NCI-H2081 (cell line): ENCODE data around the gene NLGN4Y.

Experiments used
- DNase-seq, 2 experiments: peaks; one replicate each; lab custom pipeline; 2025; lab: John Stamatoyannopoulos, UW

NLGN4Y gene

DNA sequence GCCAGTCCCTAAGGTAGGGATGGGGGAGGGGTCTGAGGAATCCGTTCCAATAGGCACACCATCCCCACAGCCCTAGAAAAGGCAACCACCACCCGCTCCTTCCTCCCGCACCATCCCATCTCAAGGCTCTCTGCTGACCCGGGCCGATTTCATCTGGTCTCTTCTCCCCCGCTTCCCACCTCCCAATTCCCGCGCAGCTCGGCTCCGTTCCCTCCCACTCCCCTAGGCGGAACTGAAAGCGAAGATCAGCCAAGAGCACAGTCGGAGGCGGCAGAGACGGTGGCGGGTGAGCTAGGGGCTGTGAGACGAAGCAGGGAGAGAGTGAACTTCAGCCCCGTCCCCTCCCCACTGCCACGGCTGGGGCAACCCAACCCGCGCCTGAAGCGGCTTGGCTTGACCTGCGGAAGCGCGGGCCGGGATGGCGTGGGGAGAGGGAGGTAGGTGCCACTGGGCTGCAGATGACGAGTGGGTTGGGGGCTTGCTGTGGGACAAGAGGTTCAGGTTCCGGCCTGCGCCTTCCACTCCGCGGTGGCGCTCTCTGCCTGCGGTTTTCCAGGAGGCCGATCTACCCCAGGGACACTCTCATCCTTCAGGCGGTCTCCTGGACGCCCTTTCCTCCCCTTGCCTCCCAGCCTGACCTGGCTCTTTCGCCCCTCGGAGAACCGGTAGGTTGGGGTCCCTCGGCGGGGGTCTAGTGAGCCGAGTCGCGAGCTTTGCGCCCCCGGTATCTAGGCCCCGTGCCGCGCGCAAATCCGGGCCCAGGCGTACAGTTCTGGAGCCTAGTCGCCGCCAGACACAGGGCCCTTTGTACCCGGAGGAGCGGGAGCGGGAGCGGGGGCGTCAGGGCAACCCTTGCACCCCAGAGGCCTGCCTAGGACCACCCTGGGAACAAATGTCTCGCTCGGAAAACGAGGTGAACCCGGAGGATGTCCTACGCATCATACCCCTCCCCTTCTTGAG is at the start of gene NLGN4Y:
TSS of gene NLGN4Y (plus strand) at position 258 of the 960 bp plus-strand sequence. CDS start 97,591 bp downstream, outside the sequence.
- DNase-seq: no peak

GRCh38 chrY:14485935-14486334 is 38.4 kb upstream of the NLGN4Y start:
- DNase-seq: no peak

- DNase-seq: no peak
Observed at GRCh38 chrY:14490226-14490625, 34.1 kb upstream of the NLGN4Y start.

GRCh38 chrY:14498071-14498470 is 26.3 kb upstream of the NLGN4Y start:
- DNase-seq: no peak

DNA sequence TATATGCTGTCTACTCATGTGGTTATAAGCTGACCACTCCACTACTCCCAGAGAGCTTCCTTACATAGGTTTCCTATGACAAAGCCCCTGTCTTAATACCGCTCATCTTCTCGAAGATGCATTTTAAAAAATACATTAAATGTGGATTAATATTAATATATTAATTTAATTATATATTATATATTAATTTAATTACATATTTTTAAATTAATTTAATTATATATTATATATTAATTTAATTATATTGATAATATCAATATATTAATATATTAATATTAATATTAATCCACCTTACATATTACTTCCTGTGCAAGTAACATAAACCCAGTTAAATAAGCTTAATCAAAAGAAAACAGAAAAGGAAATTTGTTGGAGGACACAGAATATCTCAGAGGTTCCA is 19.7 kb upstream of the NLGN4Y start:
- DNase-seq: no peak

DNA sequence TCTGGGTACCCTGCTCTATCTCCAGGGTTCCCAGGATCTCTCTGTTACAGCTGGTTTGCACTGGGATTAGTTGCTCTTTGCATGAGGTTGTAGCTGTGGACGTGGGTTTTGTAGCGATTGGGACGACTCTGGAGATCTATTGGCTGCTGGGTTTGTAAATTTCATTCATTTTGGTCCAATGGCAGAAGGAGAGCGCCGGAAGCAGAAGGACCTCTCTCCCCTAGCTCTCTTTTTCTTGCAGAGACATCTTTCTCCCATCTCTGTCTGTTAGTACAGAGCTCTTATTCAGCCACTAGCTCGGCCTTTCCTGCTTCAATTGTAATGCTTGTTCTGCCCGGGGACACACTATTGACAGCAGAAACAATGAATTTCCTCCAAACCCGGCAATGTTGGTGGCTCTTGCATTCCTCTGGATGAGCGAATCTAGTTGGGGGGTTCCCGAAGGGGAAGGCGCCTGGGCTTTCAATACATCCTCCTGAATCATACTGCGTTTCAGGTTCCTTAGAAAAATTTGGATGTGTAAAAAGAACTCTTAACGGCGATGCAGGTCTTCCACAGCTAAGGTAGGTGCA is 1.9 kb upstream of the NLGN4Y start:
- DNase-seq: no peak

GRCh38 chrY:14523491-14524271 is 648 bp upstream of the NLGN4Y start:
- DNase-seq: no peak

- no peak for DNase-seq
Observed at GRCh38 chrY:14525315-14525714, 986 bp downstream of the NLGN4Y start.

GRCh38 chrY:14528361-14528760 is 4.0 kb downstream of the NLGN4Y start:
- no peak for DNase-seq

GRCh38 chrY:14536703-14537102 is 12.4 kb downstream of the NLGN4Y start:
- DNase-seq: no peak

- DNase-seq: no peak
Observed at GRCh38 chrY:14543506-14543905, 19.2 kb downstream of the NLGN4Y start.

DNA sequence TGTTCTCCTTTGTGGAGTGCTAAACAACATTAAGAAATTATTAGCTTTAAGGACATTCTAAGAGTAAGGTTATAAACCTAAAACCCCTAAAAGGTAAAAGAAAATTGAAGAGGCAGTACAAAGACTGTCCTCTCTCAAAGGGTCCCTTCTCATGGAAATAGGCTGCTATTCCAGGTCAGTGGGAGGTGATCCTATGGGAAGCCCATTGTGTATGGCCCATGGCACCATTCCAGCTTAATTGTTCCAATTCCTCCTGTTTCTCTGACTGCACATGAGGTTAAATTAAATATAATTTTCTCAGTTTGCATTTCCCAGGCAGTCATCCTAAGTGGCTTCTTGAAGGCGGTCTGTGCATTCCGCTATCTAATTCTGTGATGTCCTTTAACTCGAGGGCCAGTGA is 57.0 kb downstream of the NLGN4Y start:
- DNase-seq: no peak

GRCh38 chrY:14586725-14587124 is 62.4 kb downstream of the NLGN4Y start:
- no peak for DNase-seq

DNA sequence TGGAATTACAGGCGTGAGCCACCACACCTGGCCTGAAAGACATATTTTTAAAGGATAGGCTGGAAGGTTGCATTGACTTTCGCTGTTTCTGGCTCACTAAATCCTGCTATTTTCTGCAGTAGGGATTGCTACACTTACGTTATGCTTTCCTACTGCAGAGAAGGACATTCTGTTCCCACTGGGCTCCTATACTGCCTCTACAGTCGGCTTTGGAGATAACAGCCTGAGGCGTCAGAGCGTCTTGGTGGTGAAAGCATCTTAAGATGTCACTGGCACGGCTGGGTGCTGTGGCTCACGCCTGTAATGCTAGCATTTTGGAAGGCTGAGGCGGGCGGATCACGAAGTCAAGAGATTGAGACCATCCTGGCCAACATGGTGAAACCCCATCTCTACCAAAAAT is 77.0 kb downstream of the NLGN4Y start:
- no peak for DNase-seq

DNA sequence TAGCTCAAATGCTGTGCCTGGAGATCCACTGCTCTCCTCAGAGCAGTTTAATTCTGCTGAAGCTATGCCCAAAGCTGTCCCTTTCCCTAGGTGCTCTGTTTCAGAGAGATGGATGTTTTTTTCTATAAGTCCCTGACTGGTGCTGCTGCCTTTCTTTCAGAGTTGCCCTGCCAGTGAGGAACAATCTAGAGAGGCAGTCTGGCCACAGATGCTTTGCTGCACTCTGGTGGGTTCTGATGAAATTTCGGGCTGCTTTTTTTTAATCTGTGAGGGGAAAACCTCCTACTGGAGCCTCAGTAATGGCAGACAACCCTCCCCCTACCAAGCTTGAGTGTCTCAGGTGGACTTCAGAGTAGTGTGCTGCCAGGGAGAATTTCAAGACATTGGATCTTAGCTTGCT is 93.3 kb downstream of the NLGN4Y start:
- no peak for DNase-seq

GRCh38 chrY:14618513-14618912 is 94.2 kb downstream of the NLGN4Y start:
- DNase-seq: no peak

GRCh38 chrY:14628208-14628607 is 103.9 kb downstream of the NLGN4Y start:
- DNase-seq: no peak

DNA sequence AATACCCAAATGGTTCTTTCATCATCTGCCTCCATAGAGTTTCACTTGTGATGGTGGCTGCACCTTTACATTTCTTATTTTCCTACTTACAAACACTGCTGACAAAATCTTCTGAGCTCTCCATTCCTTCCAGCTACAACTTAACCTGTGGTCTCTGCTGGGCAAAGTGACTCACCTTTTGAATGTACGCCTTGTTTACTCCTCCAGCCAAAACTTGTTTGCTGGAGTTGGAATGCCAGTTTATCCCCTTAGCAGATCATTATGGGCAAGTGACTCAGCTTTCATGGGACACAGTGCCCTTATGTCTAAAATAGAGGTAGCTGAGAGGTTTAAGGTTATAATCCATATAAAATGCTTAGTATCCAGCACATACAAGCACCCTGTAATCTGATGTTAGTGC is 107.3 kb downstream of the NLGN4Y start:
- DNase-seq: no peak

DNA sequence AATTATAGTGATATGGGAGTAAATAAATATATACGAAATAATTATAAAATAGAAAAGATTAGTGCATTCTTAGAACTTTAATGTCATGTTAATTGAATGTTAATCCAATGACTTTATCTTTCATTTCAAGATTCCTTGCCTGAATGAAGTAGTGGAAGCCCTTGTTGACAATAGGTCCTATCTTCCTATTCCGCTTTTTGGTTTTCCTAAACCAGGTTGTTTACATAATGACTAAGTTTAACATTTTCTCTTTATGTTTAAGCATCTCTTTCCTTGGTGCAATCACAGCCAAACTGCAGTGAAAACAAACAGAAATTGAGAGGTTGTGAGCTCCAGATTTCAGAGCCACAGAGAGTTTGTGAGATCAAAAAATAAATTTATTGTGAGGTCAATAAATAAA is 109.4 kb downstream of the NLGN4Y start:
- no peak for DNase-seq

DNA sequence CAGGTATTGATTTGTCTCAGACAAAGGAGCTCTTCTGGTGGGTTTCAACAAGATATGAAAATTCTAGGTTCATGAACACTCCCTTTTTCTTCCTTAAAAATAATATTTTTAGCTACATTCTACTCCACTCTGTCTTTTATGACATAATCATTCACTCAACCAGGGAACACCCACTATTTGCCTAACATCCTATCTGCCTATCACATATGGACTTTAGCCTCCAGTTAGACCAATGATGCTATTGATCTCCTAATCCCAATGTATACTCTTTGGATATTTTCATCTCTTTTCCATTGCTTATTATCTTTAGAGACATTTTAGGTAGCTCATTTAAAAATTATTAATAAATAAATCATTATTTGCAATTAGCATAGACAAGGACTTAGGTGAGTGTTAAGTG is 110.6 kb downstream of the NLGN4Y start:
- no peak for DNase-seq

DNA sequence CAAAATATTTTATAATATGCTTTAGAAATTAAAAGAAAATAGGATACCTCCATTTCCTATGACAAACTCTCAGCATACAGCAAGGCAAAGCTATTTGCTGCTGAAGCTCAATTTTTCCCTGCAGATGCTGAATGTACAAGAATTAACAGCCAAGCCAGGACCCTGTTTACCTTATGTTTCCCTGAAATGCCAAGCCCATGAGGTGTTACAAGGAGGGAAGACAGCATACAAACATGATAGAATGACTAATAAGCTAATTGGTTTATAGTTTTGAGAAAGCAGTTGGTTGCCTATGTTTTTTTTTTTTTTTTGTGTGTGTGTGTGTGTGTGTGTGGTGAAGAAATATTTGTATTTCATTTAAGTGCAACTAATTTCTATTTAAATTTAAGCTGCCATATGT is 113.2 kb downstream of the NLGN4Y start:
- no peak for DNase-seq

DNA sequence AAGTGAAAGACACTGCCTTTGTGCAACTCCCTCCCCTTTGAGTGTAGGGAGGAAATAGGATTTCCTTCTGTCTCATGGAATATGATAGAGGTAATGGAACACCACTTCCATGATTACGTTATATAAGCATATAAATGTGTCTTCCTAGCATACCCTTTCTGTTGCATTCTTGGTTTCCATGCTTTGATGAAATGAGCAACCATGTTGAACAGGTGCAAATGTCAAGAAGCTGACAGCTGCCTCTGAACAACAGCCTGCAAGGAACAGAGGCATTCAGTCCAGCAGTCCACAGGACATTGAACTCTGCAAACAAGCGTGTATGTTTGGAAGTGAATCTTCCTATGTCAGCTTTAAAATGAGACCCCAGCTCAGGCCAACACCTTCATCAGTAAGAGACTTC is 117.5 kb downstream of the NLGN4Y start:
- no peak for DNase-seq
